ENCODE data around the gene THRAP3. TPM values are rescaled to one million over a fixed set of nuclear protein-coding genes. Genes with fewer than 3 reads are reported as not detected.

THRAP3 gene
- total and polyA plus RNA-seq, 2 experiments from 2014 or later, result 127 to 161 TPM

DNA sequence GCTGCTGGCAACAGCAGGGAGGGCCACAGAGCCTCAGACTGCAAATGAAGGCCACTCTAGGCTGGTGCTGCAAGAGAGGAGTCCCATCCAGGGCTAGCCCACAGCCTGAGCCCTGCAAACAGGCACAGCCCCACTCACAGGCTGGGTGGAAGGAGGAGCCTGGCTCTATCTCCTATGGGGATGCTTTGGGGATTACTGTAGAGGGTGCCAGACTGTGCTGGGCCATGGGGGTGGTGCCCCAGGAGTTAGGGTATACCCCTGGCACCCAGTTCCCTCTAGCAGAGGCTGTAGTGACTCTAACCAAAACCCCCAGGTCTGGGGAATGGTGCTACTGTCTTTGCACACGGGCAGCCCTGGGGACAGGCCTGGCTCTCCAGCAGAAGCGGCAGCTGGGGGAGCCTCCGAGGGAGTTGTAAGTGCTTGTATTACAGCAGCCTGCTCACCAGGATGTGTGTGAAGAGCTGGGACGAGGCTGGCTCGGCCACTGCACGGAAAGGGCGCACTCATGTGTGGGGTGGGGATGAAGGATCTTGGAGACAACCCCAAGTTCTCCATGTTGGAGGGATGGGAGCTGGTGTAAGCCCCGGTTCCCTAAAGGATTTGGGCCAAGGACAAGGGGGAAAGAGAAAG lies 122.6 kb downstream of the THRAP3 start:
- Histone ChIP-seq H3K4me2 (no peak overlapping the region), H3K4me1 (ENCODE audit: insufficient read depth) (no peaks in the 10 kb centered on the region), H3K27me3 (ENCODE audit: insufficient read depth) (no peaks in the 10 kb centered on the region), H3K36me3 (ENCODE audit: insufficient read depth) (0 out of 2 replicates have a peak, but pooled peaks cover 6% of the 10 kb centered on the region), H3K4me3 (no peak overlapping the region), H2AFZ (no peak overlapping the region), H4K20me1 (replicated peaks; ENCODE audit: insufficient read depth) (no peaks in the 10 kb centered on the region), H3F3A (replicated peaks; ENCODE audit: low read depth) (no peaks in the 10 kb centered on the region), H3K27ac (ENCODE audit: low read depth) (no peak overlapping the region), H3K79me2 (replicated peaks; ENCODE audit: insufficient read depth) (no peaks in the 10 kb centered on the region), H3K9me2 (ENCODE audit: insufficient read depth) (no peaks in the 10 kb centered on the region)
- Mint-ChIP-seq H3K27me3 (ENCODE audit: insufficient read depth, low read depth, poor library complexity) (peaks cover 7% of the 10 kb centered on the region), H3K36me3 (ENCODE audit: low read depth) (peaks cover 35% of the 10 kb centered on the region), H3K4me1 (peaks cover 5% of the 10 kb centered on the region), H3K9me3 (no peaks in the 10 kb centered on the region), H3K4me3 (no peak overlapping the region), H3K27ac (no peak overlapping the region)
- DNase-seq (ENCODE audit: low spot score) (no peak), ATAC-seq (no peak)
- TF ChIP-seq, protein P1, sequence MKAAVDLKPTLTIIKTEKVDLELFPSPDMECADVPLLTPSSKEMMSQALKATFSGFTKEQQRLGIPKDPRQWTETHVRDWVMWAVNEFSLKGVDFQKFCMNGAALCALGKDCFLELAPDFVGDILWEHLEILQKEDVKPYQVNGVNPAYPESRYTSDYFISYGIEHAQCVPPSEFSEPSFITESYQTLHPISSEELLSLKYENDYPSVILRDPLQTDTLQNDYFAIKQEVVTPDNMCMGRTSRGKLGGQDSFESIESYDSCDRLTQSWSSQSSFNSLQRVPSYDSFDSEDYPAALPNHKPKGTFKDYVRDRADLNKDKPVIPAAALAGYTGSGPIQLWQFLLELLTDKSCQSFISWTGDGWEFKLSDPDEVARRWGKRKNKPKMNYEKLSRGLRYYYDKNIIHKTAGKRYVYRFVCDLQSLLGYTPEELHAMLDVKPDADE (IDR thresholded peaks at IDR 0.05), result no peak

DNA sequence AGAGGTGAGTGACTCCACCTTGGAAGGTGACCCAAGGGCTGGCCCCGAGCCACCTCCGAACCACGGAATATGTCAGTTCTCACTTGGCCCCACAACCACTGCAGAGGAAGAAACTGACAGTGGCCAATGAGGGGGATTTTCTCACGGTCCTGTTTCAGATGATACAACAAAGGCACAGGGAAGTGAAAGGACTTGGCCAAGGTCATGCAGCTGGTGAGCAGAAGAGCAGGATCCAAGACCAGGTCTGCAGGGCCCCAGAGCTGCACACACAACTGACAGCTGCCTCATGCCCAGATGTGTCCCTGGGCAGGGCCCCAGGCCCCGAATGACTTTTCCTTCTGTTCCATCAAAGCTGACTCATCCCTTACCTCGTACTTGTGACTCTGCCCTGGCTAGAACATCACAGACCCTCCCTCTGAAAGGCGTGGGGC lies 125.0 kb downstream of the THRAP3 start:
- H3K4me1 ChIP-seq (ENCODE audit: insufficient read depth), result peaks cover 5% of the 10 kb centered on the region; the same call in 1 of the 2 replicates
- no peak overlapping the region for H2AFZ ChIP-seq
- Mint-ChIP-seq H3K4me3 (no peak overlapping the region), H3K9me3 (no peaks in the 10 kb centered on the region), H3K36me3 (ENCODE audit: low read depth) (peaks cover 48% of the 10 kb centered on the region), H3K27me3 (ENCODE audit: insufficient read depth, low read depth, poor library complexity) (peaks cover 4% of the 10 kb centered on the region), H3K27ac (no peak overlapping the region), H3K4me1 (peaks cover 13% of the 10 kb centered on the region)
- no peaks in the 10 kb centered on the region for H4K20me1 ChIP-seq (replicated peaks; ENCODE audit: insufficient read depth)
- no peak overlapping the region for H3K4me3 ChIP-seq
- H3K79me2 ChIP-seq (replicated peaks; ENCODE audit: insufficient read depth), result no peaks in the 10 kb centered on the region
- no peaks in the 10 kb centered on the region for H3F3A ChIP-seq (replicated peaks; ENCODE audit: low read depth)
- peaks cover 8% of the 10 kb centered on the region; the same call in 1 of the 2 replicates for H3K36me3 ChIP-seq (ENCODE audit: insufficient read depth)
- no peak for ATAC-seq
- H3K27me3 ChIP-seq (ENCODE audit: insufficient read depth), result no peaks in the 10 kb centered on the region
- H3K4me2 ChIP-seq, result no peak overlapping the region
- no peaks in the 10 kb centered on the region for H3K9me2 ChIP-seq (ENCODE audit: insufficient read depth)
- no peak overlapping the region for H3K27ac ChIP-seq (ENCODE audit: low read depth)
- no peak for DNase-seq (ENCODE audit: low spot score)
- no peak for TF ChIP-seq EZH2 (IDR thresholded peaks at IDR 0.05; ENCODE audit: low read depth, unreplicated experiment)
- TF ChIP-seq ZNF114 (CRISPR knock-in tag; IDR thresholded peaks at IDR 0.05), result no peak
- TF ChIP-seq, protein P2, sequence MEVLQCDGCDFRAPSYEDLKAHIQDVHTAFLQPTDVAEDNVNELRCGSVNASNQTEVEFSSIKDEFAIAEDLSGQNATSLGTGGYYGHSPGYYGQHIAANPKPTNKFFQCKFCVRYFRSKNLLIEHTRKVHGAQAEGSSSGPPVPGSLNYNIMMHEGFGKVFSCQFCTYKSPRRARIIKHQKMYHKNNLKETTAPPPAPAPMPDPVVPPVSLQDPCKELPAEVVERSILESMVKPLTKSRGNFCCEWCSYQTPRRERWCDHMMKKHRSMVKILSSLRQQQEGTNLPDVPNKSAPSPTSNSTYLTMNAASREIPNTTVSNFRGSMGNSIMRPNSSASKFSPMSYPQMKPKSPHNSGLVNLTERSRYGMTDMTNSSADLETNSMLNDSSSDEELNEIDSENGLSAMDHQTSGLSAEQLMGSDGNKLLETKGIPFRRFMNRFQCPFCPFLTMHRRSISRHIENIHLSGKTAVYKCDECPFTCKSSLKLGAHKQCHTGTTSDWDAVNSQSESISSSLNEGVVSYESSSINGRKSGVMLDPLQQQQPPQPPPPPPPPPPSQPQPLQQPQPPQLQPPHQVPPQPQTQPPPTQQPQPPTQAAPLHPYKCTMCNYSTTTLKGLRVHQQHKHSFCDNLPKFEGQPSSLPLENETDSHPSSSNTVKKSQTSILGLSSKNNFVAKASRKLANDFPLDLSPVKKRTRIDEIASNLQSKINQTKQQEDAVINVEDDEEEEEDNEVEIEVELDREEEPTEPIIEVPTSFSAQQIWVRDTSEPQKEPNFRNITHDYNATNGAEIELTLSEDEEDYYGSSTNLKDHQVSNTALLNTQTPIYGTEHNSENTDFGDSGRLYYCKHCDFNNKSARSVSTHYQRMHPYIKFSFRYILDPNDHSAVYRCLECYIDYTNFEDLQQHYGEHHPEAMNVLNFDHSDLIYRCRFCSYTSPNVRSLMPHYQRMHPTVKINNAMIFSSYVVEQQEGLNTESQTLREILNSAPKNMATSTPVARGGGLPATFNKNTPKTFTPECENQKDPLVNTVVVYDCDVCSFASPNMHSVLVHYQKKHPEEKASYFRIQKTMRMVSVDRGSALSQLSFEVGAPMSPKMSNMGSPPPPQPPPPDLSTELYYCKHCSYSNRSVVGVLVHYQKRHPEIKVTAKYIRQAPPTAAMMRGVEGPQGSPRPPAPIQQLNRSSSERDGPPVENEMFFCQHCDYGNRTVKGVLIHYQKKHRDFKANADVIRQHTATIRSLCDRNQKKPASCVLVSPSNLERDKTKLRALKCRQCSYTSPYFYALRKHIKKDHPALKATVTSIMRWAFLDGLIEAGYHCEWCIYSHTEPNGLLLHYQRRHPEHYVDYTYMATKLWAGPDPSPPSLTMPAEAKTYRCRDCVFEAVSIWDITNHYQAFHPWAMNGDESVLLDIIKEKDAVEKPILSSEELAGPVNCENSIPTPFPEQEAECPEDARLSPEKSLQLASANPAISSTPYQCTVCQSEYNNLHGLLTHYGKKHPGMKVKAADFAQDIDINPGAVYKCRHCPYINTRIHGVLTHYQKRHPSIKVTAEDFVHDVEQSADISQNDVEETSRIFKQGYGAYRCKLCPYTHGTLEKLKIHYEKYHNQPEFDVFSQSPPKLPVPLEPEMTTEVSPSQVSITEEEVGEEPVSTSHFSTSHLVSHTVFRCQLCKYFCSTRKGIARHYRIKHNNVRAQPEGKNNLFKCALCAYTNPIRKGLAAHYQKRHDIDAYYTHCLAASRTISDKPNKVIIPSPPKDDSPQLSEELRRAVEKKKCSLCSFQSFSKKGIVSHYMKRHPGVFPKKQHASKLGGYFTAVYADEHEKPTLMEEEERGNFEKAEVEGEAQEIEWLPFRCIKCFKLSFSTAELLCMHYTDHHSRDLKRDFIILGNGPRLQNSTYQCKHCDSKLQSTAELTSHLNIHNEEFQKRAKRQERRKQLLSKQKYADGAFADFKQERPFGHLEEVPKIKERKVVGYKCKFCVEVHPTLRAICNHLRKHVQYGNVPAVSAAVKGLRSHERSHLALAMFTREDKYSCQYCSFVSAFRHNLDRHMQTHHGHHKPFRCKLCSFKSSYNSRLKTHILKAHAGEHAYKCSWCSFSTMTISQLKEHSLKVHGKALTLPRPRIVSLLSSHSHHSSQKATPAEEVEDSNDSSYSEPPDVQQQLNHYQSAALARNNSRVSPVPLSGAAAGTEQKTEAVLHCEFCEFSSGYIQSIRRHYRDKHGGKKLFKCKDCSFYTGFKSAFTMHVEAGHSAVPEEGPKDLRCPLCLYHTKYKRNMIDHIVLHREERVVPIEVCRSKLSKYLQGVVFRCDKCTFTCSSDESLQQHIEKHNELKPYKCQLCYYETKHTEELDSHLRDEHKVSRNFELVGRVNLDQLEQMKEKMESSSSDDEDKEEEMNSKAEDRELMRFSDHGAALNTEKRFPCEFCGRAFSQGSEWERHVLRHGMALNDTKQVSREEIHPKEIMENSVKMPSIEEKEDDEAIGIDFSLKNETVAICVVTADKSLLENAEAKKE (CRISPR knock-in tag; IDR thresholded peaks at IDR 0.05), result no peak
- no peak for TF ChIP-seq NANOG (IDR thresholded peaks at IDR 0.05; ENCODE audit: borderline replicate concordance)
- TF ChIP-seq, protein P3, sequence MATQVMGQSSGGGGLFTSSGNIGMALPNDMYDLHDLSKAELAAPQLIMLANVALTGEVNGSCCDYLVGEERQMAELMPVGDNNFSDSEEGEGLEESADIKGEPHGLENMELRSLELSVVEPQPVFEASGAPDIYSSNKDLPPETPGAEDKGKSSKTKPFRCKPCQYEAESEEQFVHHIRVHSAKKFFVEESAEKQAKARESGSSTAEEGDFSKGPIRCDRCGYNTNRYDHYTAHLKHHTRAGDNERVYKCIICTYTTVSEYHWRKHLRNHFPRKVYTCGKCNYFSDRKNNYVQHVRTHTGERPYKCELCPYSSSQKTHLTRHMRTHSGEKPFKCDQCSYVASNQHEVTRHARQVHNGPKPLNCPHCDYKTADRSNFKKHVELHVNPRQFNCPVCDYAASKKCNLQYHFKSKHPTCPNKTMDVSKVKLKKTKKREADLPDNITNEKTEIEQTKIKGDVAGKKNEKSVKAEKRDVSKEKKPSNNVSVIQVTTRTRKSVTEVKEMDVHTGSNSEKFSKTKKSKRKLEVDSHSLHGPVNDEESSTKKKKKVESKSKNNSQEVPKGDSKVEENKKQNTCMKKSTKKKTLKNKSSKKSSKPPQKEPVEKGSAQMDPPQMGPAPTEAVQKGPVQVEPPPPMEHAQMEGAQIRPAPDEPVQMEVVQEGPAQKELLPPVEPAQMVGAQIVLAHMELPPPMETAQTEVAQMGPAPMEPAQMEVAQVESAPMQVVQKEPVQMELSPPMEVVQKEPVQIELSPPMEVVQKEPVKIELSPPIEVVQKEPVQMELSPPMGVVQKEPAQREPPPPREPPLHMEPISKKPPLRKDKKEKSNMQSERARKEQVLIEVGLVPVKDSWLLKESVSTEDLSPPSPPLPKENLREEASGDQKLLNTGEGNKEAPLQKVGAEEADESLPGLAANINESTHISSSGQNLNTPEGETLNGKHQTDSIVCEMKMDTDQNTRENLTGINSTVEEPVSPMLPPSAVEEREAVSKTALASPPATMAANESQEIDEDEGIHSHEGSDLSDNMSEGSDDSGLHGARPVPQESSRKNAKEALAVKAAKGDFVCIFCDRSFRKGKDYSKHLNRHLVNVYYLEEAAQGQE (IDR thresholded peaks at IDR 0.05; ENCODE audit: unreplicated experiment), result no peak
- no peak for TF ChIP-seq STAT1 (IDR thresholded peaks at IDR 0.05; ENCODE audit: unreplicated experiment)
- TF ChIP-seq, protein P4, sequence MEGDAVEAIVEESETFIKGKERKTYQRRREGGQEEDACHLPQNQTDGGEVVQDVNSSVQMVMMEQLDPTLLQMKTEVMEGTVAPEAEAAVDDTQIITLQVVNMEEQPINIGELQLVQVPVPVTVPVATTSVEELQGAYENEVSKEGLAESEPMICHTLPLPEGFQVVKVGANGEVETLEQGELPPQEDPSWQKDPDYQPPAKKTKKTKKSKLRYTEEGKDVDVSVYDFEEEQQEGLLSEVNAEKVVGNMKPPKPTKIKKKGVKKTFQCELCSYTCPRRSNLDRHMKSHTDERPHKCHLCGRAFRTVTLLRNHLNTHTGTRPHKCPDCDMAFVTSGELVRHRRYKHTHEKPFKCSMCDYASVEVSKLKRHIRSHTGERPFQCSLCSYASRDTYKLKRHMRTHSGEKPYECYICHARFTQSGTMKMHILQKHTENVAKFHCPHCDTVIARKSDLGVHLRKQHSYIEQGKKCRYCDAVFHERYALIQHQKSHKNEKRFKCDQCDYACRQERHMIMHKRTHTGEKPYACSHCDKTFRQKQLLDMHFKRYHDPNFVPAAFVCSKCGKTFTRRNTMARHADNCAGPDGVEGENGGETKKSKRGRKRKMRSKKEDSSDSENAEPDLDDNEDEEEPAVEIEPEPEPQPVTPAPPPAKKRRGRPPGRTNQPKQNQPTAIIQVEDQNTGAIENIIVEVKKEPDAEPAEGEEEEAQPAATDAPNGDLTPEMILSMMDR (conservative IDR thresholded peaks at IDR 0.05; ENCODE audit: low read depth in 2 of 2), result no peak
- no peak for TF ChIP-seq POLR2AphosphoS5 (IDR thresholded peaks at IDR 0.05; ENCODE audit: low read depth)
